HL-60 (cell line): ENCODE results near the gene POLRMT.

ENCODE experiments used
- CTCF ChIP-seq: IDR thresholded peaks from one replicate; pipeline ENCODE4 v1.5.1; 2011; ENCODE audit warnings: low read length, control low read depth, inconsistent platforms; ENCODE audit not compliant: insufficient read depth
- GABPA ChIP-seq: IDR thresholded peaks from 2 replicates; pipeline ENCODE4 v1.6.1; 2012; ENCODE audit warnings: low read depth
- POLR2AphosphoS5 ChIP-seq: IDR thresholded peaks from 2 replicates; pipeline ENCODE4 v1.6.1; 2012; ENCODE audit warnings: low read depth
- SPI1 ChIP-seq: IDR thresholded peaks from 2 replicates; pipeline ENCODE4 v1.6.1; 2012; ENCODE audit warnings: low read depth, mild to moderate bottlenecking, borderline replicate concordance

- no peak for TF ChIP-seq CTCF
- peak; percentile 95; the same call in 1 of the 2 replicates for TF ChIP-seq POLR2AphosphoS5
- TF ChIP-seq GABPA: no peak
- TF ChIP-seq SPI1: no peak
Observed at GRCh38 chr19:572140-572742, 61.1 kb downstream of the POLRMT start, which contains the start of gene BSG.
